Measurements from ENCODE around the gene SYPL1.

- no peak for TF ChIP-seq ZNF407 (IDR thresholded peaks at IDR 0.05; ENCODE audit: low read depth)
- no peak for TF ChIP-seq POLR2AphosphoS5 (IDR thresholded peaks at IDR 0.05; ENCODE audit: control insufficient read depth, insufficient read depth, low read depth, low read length)
- TF ChIP-seq EZH2 (IDR thresholded peaks at IDR 0.05; ENCODE audit: borderline replicate concordance, low read depth, low read length), result 0 out of 2 replicates have a peak, but pooled peaks have one; percentile 39
- TF ChIP-seq CTCF (IDR thresholded peaks at IDR 0.05 in 2 of 3, conservative IDR thresholded peaks at IDR 0.05 in 1 of 3; ENCODE audit: insufficient read depth in 2 of 3, low read depth in 1 of 3, low read length in 3 of 3), result no peak
- TF ChIP-seq TCF7 (IDR thresholded peaks at IDR 0.05; ENCODE audit: borderline replicate concordance), result no peak
These were observed 37.9 kb downstream of the SYPL1 start for GRCh38 chr7:106074257-106074656.

All from K562 (cell line).